Ectodermal cell (in vitro differentiated cells): ENCODE data around the gene TBC1D22A.

ENCODE experiments used
- H3K27ac ChIP-seq: 2 replicates; pipeline ENCODE4 v1.7.0; 2013; ENCODE audit warnings: mild to moderate bottlenecking, low read depth, low read length; ENCODE audit not compliant: insufficient read depth, poor library complexity, severe bottlenecking
- H3K27me3 ChIP-seq: 2 replicates; pipeline ENCODE4 v1.7.0; 2013; ENCODE audit warnings: mild to moderate bottlenecking, low read length; ENCODE audit not compliant: insufficient read depth, control insufficient read depth, poor library complexity, severe bottlenecking
- H3K36me3 ChIP-seq: one replicate; pipeline ENCODE4 v1.7.0; 2013; ENCODE audit warnings: low read length; ENCODE audit not compliant: control insufficient read depth, insufficient read depth
- H3K4me1 ChIP-seq: one replicate; pipeline ENCODE4 v1.7.0; 2013; ENCODE audit warnings: low read length; ENCODE audit not compliant: control insufficient read depth, insufficient read depth
- H3K4me3 ChIP-seq: 2 replicates; pipeline ENCODE4 v1.7.0; 2013; ENCODE audit warnings: low read depth, low read length, control low read depth; ENCODE audit not compliant: insufficient read depth
- H3K9me3 ChIP-seq: 2 replicates; pipeline ENCODE4 v1.7.0; 2013; ENCODE audit warnings: mild to moderate bottlenecking, low read length, moderate library complexity; ENCODE audit not compliant: control insufficient read depth
- WGBS, 2 experiments: methylation state at CpG; one replicate each; pipeline ENCODE4 v1.1.7; 2013; ENCODE audit warnings: missing lambda C conversion rate in 2 of 2; 5-methylcytosine and 5-hydroxymethylcytosine counted together

The TBC1D22A gene

DNA sequence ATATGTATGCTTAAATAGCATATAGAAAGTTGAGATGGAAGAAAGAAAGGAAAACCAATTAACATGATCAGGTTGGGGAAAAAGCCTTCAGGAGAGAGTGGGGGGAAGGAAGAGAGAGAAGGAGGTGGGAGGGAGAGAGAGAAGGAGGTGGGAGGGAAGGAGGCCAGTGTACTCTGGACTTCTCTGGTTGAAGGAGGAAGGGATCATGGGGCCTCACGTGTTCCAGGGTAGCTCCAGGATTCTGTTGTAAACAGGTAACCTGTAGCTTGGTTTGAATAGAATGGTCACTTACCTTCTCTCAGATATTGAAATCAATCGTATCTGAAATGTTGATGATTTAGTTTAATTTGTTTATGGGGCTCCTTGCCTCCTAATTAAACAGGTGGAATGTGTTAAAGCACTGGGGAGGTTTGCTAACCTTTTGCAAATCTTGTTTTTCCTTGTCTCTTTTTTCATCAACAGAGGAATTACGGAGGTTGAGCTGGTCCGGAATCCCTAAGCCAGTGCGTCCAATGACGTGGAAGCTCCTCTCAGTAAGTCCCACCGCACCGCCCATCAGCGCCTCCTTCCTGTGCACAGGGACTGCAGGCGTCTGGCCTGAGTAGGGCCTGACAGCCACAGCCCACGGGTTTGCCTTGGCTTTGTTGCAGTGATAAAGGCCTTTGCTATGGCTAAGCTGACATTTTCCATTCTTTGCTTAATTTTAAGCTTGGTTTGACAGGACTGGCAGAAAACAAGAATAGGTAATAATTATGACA is 115.9 kb downstream of the TBC1D22A start:
- no peaks in the 10 kb centered on the region for H3K9me3 ChIP-seq
- H3K27me3 ChIP-seq = no peaks in the 10 kb centered on the region
- H3K36me3 ChIP-seq = no peaks in the 10 kb centered on the region
- H3K4me1 ChIP-seq = no peaks in the 10 kb centered on the region
- H3K4me3 ChIP-seq = no peak overlapping the region
- WGBS, 2 experiments = 86 to 87% methylated on average over 11 of the region's 11 CpGs
- H3K27ac ChIP-seq = no peak overlapping the region

DNA sequence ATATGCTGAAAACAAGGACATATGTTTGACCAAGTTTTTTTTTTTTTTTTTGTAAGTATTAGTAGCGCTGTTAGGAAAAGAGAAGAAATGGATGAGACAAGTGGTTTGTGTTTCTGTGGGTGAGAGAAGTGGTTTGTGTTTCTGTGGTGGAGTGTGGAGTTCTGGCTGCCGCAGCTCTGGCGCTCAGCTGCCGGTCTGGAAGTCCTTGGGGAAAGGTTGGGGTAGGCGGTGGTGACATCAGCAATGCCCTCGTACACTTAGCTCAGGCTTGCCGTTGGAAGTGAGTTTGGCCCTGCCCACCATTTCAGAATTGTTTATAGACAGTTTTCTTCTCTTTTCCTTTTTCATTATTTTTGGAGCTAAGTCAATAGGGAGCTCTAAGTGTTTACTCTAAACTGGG is 116.6 kb downstream of the TBC1D22A start:
- 93 to 98% methylated on average over 6 to 7 of the region's 7 CpGs for WGBS, 2 experiments
- no peak overlapping the region for H3K27ac ChIP-seq
- H3K36me3 ChIP-seq = no peaks in the 10 kb centered on the region
- no peaks in the 10 kb centered on the region for H3K4me1 ChIP-seq
- no peak overlapping the region for H3K4me3 ChIP-seq
- no peaks in the 10 kb centered on the region for H3K9me3 ChIP-seq
- H3K27me3 ChIP-seq = no peaks in the 10 kb centered on the region

DNA sequence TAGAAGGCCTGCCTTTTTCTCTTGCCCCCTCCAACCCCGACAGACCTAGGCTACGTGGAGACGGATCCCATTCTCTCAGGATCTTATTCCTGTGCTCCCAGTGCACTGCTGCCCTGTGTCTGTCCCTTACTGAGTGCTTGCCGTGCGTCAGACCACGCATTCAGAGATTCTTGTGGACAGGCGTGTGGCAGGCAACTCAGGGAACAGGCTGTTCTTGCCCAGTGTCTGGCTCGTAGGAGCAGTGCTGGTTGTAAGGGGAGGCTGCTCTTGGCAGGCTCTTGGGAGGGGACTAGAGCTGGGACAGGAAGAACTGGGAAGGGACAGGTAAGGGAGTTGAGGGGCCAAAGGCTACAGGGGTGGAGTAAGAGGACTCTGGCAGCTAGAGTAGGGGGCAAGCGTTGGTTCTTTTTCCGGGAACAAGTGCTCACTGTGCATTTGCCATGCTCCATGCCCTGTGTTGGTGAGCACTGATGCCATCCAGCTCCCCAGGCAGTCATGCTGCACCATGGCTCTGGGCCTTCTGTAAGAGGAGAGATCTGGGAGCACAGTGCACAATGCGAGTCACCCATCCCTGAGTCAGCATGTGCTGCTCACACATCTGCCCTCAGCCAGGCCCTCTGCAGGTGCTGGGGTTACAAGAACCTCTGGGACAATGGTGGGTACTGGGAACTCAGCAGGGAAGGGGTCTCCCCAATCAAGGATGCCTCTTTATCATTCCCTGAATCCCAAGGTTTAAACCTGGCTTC is 119.1 kb downstream of the TBC1D22A start:
- no peaks in the 10 kb centered on the region for H3K4me1 ChIP-seq
- H3K4me3 ChIP-seq = no peak overlapping the region
- H3K9me3 ChIP-seq = no peaks in the 10 kb centered on the region
- WGBS, 2 experiments = 94% methylated on average over 11 of the region's 11 CpGs
- H3K36me3 ChIP-seq = no peaks in the 10 kb centered on the region
- no peak overlapping the region for H3K27ac ChIP-seq
- no peaks in the 10 kb centered on the region for H3K27me3 ChIP-seq

DNA sequence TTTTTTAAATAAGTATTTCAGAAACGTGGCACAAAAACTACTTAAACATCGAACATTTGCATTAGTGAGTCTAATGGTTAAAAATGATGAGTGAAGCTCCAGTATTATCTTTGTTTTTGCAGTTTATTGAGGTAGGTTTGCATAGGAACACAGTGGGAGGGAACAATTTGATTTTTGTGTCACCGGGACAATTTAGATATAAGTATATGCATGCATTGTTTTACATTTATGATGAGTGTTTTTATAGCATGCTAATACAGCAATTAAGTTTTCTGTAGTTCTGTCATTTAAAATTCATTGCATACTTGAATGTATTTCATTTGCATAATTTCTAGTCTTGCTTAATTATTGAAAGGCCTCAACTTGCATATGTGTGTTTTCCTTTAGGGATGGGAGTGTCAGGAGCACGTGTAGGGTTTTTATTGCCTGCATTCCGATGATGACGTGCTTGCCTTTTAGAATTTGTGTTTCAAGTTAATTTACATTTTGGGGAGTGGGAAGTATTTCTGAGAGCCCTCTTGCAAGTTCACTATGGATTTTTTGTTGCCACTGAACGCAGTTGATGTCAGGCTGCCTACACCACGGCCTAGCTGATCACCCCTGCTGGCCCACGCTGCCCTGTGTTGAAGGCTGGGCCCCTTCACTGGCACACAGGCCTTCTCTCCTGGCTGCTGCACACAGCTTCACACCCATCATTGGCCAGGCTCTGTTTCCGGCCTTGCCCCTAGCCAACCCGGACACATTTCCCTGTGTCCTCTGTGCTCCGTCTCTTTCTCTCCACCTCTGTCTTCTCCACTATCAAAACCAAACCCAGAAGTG is 120.9 kb downstream of the TBC1D22A start:
- H3K27me3 ChIP-seq = no peaks in the 10 kb centered on the region
- 71 to 76% methylated on average over 11 to 12 of the region's 12 CpGs for WGBS, 2 experiments
- no peaks in the 10 kb centered on the region for H3K36me3 ChIP-seq
- no peak overlapping the region for H3K4me3 ChIP-seq
- no peaks in the 10 kb centered on the region for H3K4me1 ChIP-seq
- H3K9me3 ChIP-seq = no peaks in the 10 kb centered on the region
- no peak overlapping the region for H3K27ac ChIP-seq

DNA sequence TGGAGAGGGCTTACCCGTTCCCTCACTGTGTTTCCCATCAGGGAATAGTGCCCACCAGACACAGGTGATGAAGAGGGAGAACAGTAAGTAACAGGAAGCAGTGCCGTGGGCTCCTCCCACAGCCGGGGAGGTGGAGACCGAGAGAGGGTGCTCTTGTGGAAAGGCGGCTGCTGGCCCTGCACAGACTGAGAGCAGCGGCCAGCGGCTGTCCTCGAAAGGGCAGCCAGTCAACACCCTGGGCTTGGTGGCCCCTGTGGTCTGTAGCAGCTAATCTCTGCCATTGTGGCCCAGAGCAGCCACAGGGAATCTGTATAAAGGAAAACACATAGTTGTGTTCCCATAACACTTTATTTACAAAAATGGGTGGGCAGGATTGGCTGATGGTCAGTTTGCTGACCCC is 121.9 kb downstream of the TBC1D22A start:
- Histone ChIP-seq H3K9me3 (no peaks in the 10 kb centered on the region), H3K4me1 (no peaks in the 10 kb centered on the region), H3K36me3 (no peaks in the 10 kb centered on the region), H3K27me3 (no peaks in the 10 kb centered on the region), H3K4me3 (no peak overlapping the region), H3K27ac (no peak overlapping the region)
- WGBS, 2 experiments = 88 to 90% methylated on average over 8 of the region's 8 CpGs

DNA sequence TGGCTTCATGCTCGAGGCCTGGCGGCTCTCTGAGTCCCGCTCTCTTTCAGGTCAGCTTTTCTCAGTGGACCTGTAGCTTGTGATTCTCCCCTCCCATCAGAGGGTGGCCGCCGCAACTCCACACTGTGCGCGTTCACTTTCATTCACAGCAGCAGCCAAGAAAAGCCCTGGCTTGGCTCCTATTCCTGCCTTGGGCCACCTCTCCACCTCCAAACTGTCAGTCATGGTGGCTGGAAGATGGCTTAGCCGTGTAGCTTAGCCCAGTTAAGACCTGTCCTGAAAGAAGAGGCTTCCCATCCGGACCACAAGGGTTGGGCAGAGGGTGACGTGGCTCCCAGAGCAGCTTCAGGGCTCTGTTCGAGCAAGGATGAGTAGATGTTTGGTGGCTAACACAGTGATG is 125.5 kb downstream of the TBC1D22A start:
- Histone ChIP-seq H3K4me3 (no peak overlapping the region), H3K27me3 (no peaks in the 10 kb centered on the region), H3K27ac (no peak overlapping the region), H3K36me3 (no peaks in the 10 kb centered on the region), H3K4me1 (no peaks in the 10 kb centered on the region), H3K9me3 (no peaks in the 10 kb centered on the region)
- whole genome bisulfite sequencing, 2 experiments = 94 to 96% methylated on average over 11 of the region's 11 CpGs

DNA sequence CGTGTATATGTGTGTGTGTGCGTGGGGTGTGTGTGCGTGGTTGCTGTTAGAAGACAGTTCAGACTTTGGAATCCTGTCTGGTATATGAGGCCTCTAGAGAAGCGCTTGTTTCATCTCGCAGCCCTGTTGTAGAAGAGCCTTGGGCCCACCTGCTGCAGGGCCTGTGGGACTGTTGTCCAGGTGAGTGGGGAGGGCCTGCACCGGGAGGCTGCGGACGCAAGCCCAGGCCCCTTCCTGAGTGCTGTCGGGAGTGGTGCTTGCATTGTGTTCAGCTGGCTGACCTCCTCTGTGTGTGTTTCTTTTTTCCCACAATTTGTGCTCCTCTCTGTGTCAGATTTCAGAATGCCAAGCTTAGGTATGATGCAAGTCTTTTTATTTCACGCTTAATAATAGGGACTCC is 128.4 kb downstream of the TBC1D22A start:
- no peaks in the 10 kb centered on the region for H3K27me3 ChIP-seq
- no peak overlapping the region for H3K4me3 ChIP-seq
- 92 to 94% methylated on average over 9 to 10 of the region's 10 CpGs for WGBS, 2 experiments
- no peaks in the 10 kb centered on the region for H3K36me3 ChIP-seq
- no peaks in the 10 kb centered on the region for H3K9me3 ChIP-seq
- no peak overlapping the region for H3K27ac ChIP-seq
- H3K4me1 ChIP-seq = no peaks in the 10 kb centered on the region

DNA sequence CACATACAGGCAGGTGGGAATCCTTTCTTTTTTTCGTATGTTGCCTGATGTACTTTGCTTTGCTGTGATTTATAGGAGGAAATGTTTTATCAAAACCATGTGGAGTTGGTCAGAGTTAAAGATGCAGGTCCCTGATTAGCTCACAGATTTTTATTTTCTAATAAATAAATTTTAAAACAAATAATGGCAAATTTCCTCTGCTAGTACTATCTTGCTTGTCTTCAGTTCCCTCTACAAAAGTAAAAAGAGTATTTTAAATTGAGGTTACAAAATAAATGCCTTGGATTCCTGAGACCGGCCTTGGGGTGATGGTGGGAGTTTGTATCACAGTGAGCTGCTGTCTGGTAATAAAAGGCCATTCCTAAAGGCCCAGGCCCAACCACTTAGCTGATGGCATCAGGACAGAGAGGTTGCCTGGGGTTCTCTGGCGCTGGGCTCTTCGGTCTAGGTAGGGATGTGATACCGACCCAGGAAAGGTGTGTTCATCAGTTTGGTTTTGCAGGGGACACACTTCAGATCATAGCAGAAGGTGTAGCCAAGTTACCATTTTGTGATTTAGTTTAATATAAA is 129.0 kb downstream of the TBC1D22A start:
- WGBS, 2 experiments = 92 to 96% methylated on average over 5 of the region's 5 CpGs
- Histone ChIP-seq H3K27me3 (no peaks in the 10 kb centered on the region), H3K9me3 (no peaks in the 10 kb centered on the region), H3K27ac (no peak overlapping the region), H3K4me1 (no peaks in the 10 kb centered on the region), H3K36me3 (no peaks in the 10 kb centered on the region), H3K4me3 (no peak overlapping the region)

DNA sequence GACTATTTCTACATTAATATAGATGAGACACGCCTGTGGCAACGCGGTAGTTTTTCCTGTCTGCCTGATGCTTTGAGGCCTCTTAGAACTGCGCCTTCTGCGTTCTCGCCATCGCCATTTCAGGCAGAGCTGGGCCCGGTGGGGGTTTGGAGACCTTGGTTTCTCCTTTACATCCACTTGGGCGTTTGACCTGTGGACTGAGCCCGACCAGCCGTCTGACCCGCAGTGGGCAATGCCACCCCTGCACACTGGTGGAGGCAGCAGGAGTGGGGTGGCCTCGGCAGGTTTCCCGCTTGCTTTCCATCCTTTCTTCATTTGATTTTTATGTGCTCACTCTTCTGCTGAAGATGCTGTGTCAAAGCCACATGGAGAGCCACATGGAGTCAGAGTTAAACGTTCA is 130.4 kb downstream of the TBC1D22A start:
- Histone ChIP-seq H3K4me3 (no peak overlapping the region), H3K4me1 (no peaks in the 10 kb centered on the region), H3K27me3 (no peaks in the 10 kb centered on the region), H3K27ac (no peak overlapping the region), H3K9me3 (no peaks in the 10 kb centered on the region), H3K36me3 (no peaks in the 10 kb centered on the region)
- WGBS, 2 experiments = 88 to 89% methylated on average over 15 of the region's 15 CpGs
